ENCODE data around the gene PDE1C. TPM values are rescaled to one million over a fixed set of nuclear protein-coding genes. Genes with fewer than 3 reads are reported as not detected.

PDE1C gene
- total and polyA plus RNA-seq, 2 donors (not counting 1 experiment from before 2014, with no cell fraction given): 0.52 TPM; not detected in 1

DNA sequence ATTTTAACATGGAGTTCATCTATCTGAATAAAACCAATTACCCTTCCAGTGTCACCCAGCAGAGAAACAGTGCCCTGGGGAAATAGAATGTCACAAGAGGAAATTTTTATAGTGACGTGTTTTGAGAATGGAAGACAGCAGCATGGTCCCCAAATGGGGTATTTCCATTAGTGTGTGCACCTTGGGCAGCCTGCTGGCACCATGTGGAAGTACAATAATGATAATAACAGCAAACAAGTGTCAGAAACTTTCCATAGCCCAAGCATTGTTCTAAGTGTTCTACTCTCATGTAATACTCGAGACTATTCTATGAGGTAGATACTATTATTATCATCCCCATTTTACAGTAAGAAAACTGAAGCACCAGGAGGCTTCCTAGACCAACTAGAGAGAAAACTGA is 2.2 kb upstream of the PDE1C start:
- no peak overlapping the region for H3K4me3 ChIP-seq (ENCODE audit: control extremely low read depth in 1 of 5, extremely low read depth in 1 of 5, insufficient read depth in 1 of 5, low read depth in 2 of 5, low read length in 4 of 5)
- H3K9me3 Mint-ChIP-seq (ENCODE audit: insufficient read depth): no peaks in the 10 kb centered on the region
- H2AFZ ChIP-seq (ENCODE audit: insufficient read depth, low read depth, low read length, poor library complexity, severe bottlenecking): no peak overlapping the region
- H3K4me1 Mint-ChIP-seq: no peaks in the 10 kb centered on the region
- H3K9ac ChIP-seq (ENCODE audit: low read length): no peak overlapping the region
- intact Hi-C loops (cut with micrococcal nuclease): no loop called here
- WGBS (ENCODE audit: insufficient coverage): no CpG with 5 or more reads among the region's 2 CpGs
- H3K27ac Mint-ChIP-seq: no peak overlapping the region
- CTCF ChIA-PET: interaction anchor here (0.8 kb wide), 1 partner anchor 11 kb away, joined by 3 read pairs; no protein-coding TSS in a partner anchor
- H3K4me1 ChIP-seq (ENCODE audit: control insufficient read depth in 2 of 2, insufficient read depth in 2 of 2, low read length in 2 of 2): no peaks in the 10 kb centered on the region
- DNase-seq (no peak), ATAC-seq (ENCODE audit: low read depth) (no peak)
- peaks cover 0 to 11% (median 6%) of the 10 kb centered on the region in 4 experiments for H3K27me3 ChIP-seq (replicated peaks in 1 of 4; ENCODE audit: control extremely low read depth in 1 of 4, control insufficient read depth in 3 of 4, insufficient read depth in 4 of 4, low read length in 3 of 4)
- H3K36me3 ChIP-seq (replicated peaks in 1 of 2; ENCODE audit: control extremely low read depth in 1 of 2, control insufficient read depth in 1 of 2, extremely low read depth in 1 of 2, insufficient read depth in 2 of 2, low read length in 1 of 2): no peaks in the 10 kb centered on the region
- no peak overlapping the region for H3K27ac ChIP-seq (ENCODE audit: low read length in 2 of 2)
- H3K4me3 Mint-ChIP-seq: no peak overlapping the region
- H3K9me3 ChIP-seq (ENCODE audit: control extremely low read depth in 1 of 3, control insufficient read depth in 2 of 3, insufficient read depth in 1 of 3, low read length in 2 of 3): peaks cover 0 to 6% (median 0%) of the 10 kb centered on the region in 3 donors
- H3K27me3 Mint-ChIP-seq: peaks cover 47% of the 10 kb centered on the region
- TF ChIP-seq EZH2 (IDR thresholded peaks at IDR 0.05; ENCODE audit: borderline replicate concordance, insufficient read depth, low read depth, low read length, poor library complexity, severe bottlenecking): no peak
- TF ChIP-seq, protein P1, sequence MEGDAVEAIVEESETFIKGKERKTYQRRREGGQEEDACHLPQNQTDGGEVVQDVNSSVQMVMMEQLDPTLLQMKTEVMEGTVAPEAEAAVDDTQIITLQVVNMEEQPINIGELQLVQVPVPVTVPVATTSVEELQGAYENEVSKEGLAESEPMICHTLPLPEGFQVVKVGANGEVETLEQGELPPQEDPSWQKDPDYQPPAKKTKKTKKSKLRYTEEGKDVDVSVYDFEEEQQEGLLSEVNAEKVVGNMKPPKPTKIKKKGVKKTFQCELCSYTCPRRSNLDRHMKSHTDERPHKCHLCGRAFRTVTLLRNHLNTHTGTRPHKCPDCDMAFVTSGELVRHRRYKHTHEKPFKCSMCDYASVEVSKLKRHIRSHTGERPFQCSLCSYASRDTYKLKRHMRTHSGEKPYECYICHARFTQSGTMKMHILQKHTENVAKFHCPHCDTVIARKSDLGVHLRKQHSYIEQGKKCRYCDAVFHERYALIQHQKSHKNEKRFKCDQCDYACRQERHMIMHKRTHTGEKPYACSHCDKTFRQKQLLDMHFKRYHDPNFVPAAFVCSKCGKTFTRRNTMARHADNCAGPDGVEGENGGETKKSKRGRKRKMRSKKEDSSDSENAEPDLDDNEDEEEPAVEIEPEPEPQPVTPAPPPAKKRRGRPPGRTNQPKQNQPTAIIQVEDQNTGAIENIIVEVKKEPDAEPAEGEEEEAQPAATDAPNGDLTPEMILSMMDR (IDR thresholded peaks at IDR 0.05): no peak
- H3K79me2 ChIP-seq (ENCODE audit: control insufficient read depth, insufficient read depth, low read length): no peaks in the 10 kb centered on the region
- H3K4me2 ChIP-seq (replicated peaks; ENCODE audit: low read depth, low read length, poor library complexity, severe bottlenecking): no peak overlapping the region
- POLR2A ChIA-PET: no interaction called here
- H4K20me1 ChIP-seq (ENCODE audit: control insufficient read depth, insufficient read depth, low read length, poor library complexity, severe bottlenecking): no peaks in the 10 kb centered on the region

DNA sequence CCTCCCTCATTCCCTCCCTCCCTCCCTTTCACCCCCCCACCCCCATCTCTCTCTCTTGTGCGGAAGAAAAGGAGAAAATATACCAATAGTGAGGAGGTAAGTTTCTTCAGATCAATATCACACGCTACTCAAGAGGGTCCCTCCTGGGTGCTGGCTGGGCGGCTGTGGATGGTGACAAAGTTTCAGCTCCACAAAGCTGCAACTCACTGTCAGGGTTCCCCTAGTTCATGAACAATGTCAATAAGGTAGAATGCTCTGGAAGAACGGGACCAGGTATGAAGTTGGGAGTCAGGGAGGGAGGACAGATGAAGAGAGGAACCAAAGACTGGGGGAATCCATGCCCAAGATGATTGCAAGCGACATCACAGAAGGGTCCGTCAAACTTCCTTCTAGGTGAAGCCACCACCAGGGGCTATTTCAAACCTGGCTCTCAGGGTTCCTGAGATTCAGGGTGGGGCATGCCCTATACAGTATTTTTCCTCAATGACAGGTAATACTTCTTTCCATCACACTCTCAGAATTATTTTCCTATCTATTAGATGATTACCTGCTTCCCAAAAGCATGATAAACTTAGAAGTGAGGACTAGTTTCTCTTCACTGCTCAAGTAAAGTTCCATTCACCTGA is 1.4 kb upstream of the PDE1C start:
- H3K4me1 Mint-ChIP-seq: no peaks in the 10 kb centered on the region
- Histone ChIP-seq H3K4me2 (replicated peaks; ENCODE audit: low read depth, low read length, poor library complexity, severe bottlenecking) (no peak overlapping the region), H3K79me2 (ENCODE audit: control insufficient read depth, insufficient read depth, low read length) (no peaks in the 10 kb centered on the region), H3K27me3 (replicated peaks in 1 of 4; ENCODE audit: control extremely low read depth in 1 of 4, control insufficient read depth in 3 of 4, insufficient read depth in 4 of 4, low read length in 3 of 4) (peaks cover 0 to 11% (median 6%) of the 10 kb centered on the region in 4 experiments), H3K9ac (ENCODE audit: low read length) (no peak overlapping the region), H2AFZ (ENCODE audit: insufficient read depth, low read depth, low read length, poor library complexity, severe bottlenecking) (no peak overlapping the region), H3K36me3 (replicated peaks in 1 of 2; ENCODE audit: control extremely low read depth in 1 of 2, control insufficient read depth in 1 of 2, extremely low read depth in 1 of 2, insufficient read depth in 2 of 2, low read length in 1 of 2) (no peaks in the 10 kb centered on the region), H3K4me1 (ENCODE audit: control insufficient read depth in 2 of 2, insufficient read depth in 2 of 2, low read length in 2 of 2) (no peaks in the 10 kb centered on the region), H3K4me3 (ENCODE audit: control extremely low read depth in 1 of 5, extremely low read depth in 1 of 5, insufficient read depth in 1 of 5, low read depth in 2 of 5, low read length in 4 of 5) (no peak overlapping the region), H4K20me1 (ENCODE audit: control insufficient read depth, insufficient read depth, low read length, poor library complexity, severe bottlenecking) (no peaks in the 10 kb centered on the region), H3K9me3 (ENCODE audit: control extremely low read depth in 1 of 3, control insufficient read depth in 2 of 3, insufficient read depth in 1 of 3, low read length in 2 of 3) (peaks cover 0 to 6% (median 0%) of the 10 kb centered on the region in 3 donors), H3K27ac (ENCODE audit: low read length in 2 of 2) (no peak overlapping the region)
- DNase-seq (no peak), ATAC-seq (ENCODE audit: low read depth) (no peak)
- H3K9me3 Mint-ChIP-seq (ENCODE audit: insufficient read depth): no peaks in the 10 kb centered on the region
- TF ChIP-seq, protein P1 (IDR thresholded peaks at IDR 0.05): no peak
- no peak for TF ChIP-seq EZH2 (IDR thresholded peaks at IDR 0.05; ENCODE audit: borderline replicate concordance, insufficient read depth, low read depth, low read length, poor library complexity, severe bottlenecking)
- CTCF ChIA-PET: no interaction called here
- H3K27ac Mint-ChIP-seq: no peak overlapping the region
- H3K27me3 Mint-ChIP-seq: peaks cover 47% of the 10 kb centered on the region
- intact Hi-C loops (cut with micrococcal nuclease): no loop called here
- WGBS (ENCODE audit: insufficient coverage): 66% methylated on average over 3 of the region's 6 CpGs
- POLR2A ChIA-PET: no interaction called here
- H3K4me3 Mint-ChIP-seq: no peak overlapping the region
